Choroid plexus epithelial cell (primary cell): ENCODE results near the gene KIF16B.

Experiments
- DNase-seq: peaks from one replicate; pipeline ENCODE4 v3.0.0-alpha.2; 2010; ENCODE audit warnings: low read depth
- H3K4me3 ChIP-seq: 2 replicates; pipeline ENCODE4 v1.5.1; 2011; ENCODE audit warnings: low read depth, mild to moderate bottlenecking, control low read depth, low read length, moderate library complexity
- TF ChIP-seq, protein P1 (sequence below): conservative IDR thresholded peaks from 2 replicates; pipeline ENCODE4 v1.5.1; 2011; ENCODE audit warnings: low read depth, mild to moderate bottlenecking, control low read depth, inconsistent platforms, low read length, moderate library complexity

KIF16B gene

GRCh38 chr20:16299897-16300296 lies 273.4 kb downstream of the KIF16B start:
- H3K4me3 ChIP-seq, result no peak overlapping the region
- TF ChIP-seq, protein P1, sequence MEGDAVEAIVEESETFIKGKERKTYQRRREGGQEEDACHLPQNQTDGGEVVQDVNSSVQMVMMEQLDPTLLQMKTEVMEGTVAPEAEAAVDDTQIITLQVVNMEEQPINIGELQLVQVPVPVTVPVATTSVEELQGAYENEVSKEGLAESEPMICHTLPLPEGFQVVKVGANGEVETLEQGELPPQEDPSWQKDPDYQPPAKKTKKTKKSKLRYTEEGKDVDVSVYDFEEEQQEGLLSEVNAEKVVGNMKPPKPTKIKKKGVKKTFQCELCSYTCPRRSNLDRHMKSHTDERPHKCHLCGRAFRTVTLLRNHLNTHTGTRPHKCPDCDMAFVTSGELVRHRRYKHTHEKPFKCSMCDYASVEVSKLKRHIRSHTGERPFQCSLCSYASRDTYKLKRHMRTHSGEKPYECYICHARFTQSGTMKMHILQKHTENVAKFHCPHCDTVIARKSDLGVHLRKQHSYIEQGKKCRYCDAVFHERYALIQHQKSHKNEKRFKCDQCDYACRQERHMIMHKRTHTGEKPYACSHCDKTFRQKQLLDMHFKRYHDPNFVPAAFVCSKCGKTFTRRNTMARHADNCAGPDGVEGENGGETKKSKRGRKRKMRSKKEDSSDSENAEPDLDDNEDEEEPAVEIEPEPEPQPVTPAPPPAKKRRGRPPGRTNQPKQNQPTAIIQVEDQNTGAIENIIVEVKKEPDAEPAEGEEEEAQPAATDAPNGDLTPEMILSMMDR, result no peak
- no peak for DNase-seq

GRCh38 chr20:16296931-16297330 lies 276.3 kb downstream of the KIF16B start:
- H3K4me3 ChIP-seq, result no peak overlapping the region
- TF ChIP-seq, protein P1, result no peak
- DNase-seq, result no peak

DNA sequence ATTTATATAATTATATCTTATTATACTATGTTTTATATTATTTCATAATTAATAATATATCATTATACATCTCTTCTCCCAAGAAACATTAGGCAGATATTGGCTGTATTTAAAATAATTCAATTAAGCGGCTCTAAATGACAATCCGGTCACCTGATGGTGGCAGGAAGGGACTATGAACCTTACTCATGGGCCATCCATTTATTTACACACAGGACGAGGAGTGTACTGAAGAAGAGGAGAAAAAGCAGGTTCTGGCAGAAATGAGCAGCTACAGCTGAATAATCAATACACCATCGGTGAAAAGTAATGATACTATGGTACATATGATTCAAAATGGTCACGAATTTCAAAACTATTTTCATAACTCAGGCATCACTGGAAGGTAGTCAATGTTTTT lies 277.7 kb downstream of the KIF16B start:
- DNase-seq, result no peak
- TF ChIP-seq, protein P1, result no peak
- no peak overlapping the region for H3K4me3 ChIP-seq

- DNase-seq, result peak; percentile 42
- TF ChIP-seq, protein P1, result no peak
- no peak overlapping the region for H3K4me3 ChIP-seq
Measured at GRCh38 chr20:16293590-16293989, 279.7 kb downstream of the KIF16B start.

DNA sequence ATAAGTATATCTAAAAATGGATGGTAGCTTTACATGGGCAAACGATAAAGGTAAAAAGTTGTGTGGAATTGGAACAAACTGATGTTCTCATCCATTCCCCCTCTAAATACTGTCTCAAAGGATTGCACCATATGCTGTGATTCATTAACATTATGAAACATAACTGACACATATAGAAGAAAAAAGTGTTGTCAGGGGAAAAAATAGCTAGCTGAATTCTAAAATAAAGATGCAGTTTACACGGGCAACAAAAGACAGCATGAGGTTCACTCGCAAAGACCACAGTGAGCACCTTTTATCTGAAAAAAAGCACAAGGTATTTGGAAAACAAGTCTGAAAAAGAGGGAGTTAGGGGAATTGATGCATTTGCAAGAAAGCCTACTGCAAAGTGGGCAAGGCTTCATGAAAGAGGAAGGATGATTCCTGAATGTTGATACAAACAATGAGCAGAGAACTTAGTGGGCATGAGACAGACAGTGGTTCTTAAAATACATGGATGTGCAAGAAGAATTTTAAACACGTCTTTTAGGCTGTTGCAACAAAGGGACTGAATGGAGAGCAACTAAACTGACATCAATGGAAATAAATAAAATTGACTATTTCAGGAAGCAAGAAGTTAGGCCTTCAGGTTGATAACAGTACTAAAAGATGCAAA lies 280.9 kb downstream of the KIF16B start:
- TF ChIP-seq, protein P1, result no peak
- peak; percentile 23 for DNase-seq
- H3K4me3 ChIP-seq, result no peak overlapping the region

- no peak overlapping the region for H3K4me3 ChIP-seq
- TF ChIP-seq, protein P1, result no peak
- DNase-seq, result no peak
Measured at GRCh38 chr20:16290358-16290757, 282.9 kb downstream of the KIF16B start.

- no peak for DNase-seq
- TF ChIP-seq, protein P1, result no peak
- no peak overlapping the region for H3K4me3 ChIP-seq
Measured at GRCh38 chr20:16287776-16288175, 285.5 kb downstream of the KIF16B start.
